UCSD-AML1 (cell line): ENCODE data around the gene TLN1.
A peak's percentile ranks its signal among the peaks of the same experiment; 100 is the strongest.

Experiments
- DNase-seq: peaks from one replicate; lab custom pipeline; 2025; ENCODE audit not compliant: unreplicated experiment; lab: John Stamatoyannopoulos, UW

Gene TLN1

GRCh38 chr9:35650341-35651158 lies 81.4 kb downstream of the TLN1 start, which contains the start of gene SIT1:
Gene SIT1 (minus strand): TSS chr9:35650931. CDS start chr9:35650853, 78 bp downstream.
- DNase-seq: no peak

GRCh38 chr9:35649431-35650340 lies 82.3 kb downstream of the TLN1 start:
- peak; percentile 67 for DNase-seq
